ENCODE measurements around the gene DXO.

Gene DXO

DNA sequence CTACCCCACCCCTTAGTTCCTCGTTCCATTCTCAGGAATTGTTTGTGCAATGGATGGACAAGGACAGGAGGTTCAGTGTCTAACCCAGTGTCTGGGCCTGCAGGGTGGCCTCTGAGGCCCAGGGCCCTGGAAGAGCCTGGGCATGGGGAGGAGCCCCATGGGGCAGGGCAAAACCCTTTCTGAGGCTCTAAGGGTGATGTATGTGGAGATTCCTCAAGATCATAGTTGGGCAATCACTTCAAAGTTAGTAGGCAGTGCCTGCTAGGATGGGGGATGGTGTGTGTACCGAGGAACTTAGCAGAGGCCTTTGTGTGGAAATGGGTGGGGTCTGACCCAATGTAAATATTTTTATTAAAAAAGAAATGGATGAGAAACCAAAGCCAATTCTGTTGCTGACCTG, 51.1 kb downstream of the DXO start:
- TF ChIP-seq BHLHE40 (IDR thresholded peaks at IDR 0.05; ENCODE audit: borderline replicate concordance) = no peak
- TF ChIP-seq L3MBTL2 (conservative IDR thresholded peaks at IDR 0.05) = no peak
- TF ChIP-seq HDGF (IDR thresholded peaks at IDR 0.05; ENCODE audit: borderline replicate concordance) = no peak
- no peak for TF ChIP-seq NFRKB (IDR thresholded peaks at IDR 0.05)
- TF ChIP-seq LEF1 (IDR thresholded peaks at IDR 0.05; ENCODE audit: borderline replicate concordance) = no peak
- TF ChIP-seq ARNT (IDR thresholded peaks at IDR 0.05) = no peak
- no peak for TF ChIP-seq CTBP1 (IDR thresholded peaks at IDR 0.05; ENCODE audit: borderline replicate concordance)
- TF ChIP-seq FOXK2 (IDR thresholded peaks at IDR 0.05) = no peak
- TF ChIP-seq TARDBP (IDR thresholded peaks at IDR 0.05) = no peak
- TF ChIP-seq, protein P1, sequence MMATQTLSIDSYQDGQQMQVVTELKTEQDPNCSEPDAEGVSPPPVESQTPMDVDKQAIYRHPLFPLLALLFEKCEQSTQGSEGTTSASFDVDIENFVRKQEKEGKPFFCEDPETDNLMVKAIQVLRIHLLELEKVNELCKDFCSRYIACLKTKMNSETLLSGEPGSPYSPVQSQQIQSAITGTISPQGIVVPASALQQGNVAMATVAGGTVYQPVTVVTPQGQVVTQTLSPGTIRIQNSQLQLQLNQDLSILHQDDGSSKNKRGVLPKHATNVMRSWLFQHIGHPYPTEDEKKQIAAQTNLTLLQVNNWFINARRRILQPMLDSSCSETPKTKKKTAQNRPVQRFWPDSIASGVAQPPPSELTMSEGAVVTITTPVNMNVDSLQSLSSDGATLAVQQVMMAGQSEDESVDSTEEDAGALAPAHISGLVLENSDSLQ (IDR thresholded peaks at IDR 0.05) = no peak
- no peak for TF ChIP-seq SUZ12 (IDR thresholded peaks at IDR 0.05)
- no peak for TF ChIP-seq ZNF384 (IDR thresholded peaks at IDR 0.05)
- TF ChIP-seq FOXA1 (IDR thresholded peaks at IDR 0.05) = no peak
- no peak for TF ChIP-seq FOXM1 (IDR thresholded peaks at IDR 0.05; ENCODE audit: borderline replicate concordance)
- no peak for TF ChIP-seq SP1 (IDR thresholded peaks at IDR 0.05)
- TF ChIP-seq ELF4 (IDR thresholded peaks at IDR 0.05) = no peak
- POLR2A ChIA-PET = no interaction called here
- CTCF ChIA-PET = no interaction called here
- no peak for DNase-seq (ENCODE audit: extremely low spot score)

Measured in HEK293T (cell line).